HG03565 (cell line): Measurements from ENCODE around the gene DGKG.

ENCODE experiments used
- ATAC-seq: cut with Tn5 transposase; IDR thresholded peaks from one replicate; pipeline ENCODE4 v1.9.1; 2021; ENCODE audit warnings: mild to moderate bottlenecking, moderate library complexity; ENCODE audit not compliant: unreplicated experiment

Gene DGKG

GRCh38 chr3:186216900-186217819 is 144.9 kb downstream of the DGKG start:
- no peak for ATAC-seq

GRCh38 chr3:186214670-186215069 is 147.4 kb downstream of the DGKG start:
- ATAC-seq: no peak

- no peak for ATAC-seq
Measured at GRCh38 chr3:186213946-186214345, 148.1 kb downstream of the DGKG start.

GRCh38 chr3:186212611-186213010 is 149.4 kb downstream of the DGKG start:
- ATAC-seq: no peak

GRCh38 chr3:186210852-186211500 is 151.1 kb downstream of the DGKG start:
- no peak for ATAC-seq

- ATAC-seq: no peak
Measured at GRCh38 chr3:186209810-186210752, 152.0 kb downstream of the DGKG start.

GRCh38 chr3:186208296-186208989 is 153.6 kb downstream of the DGKG start:
- no peak for ATAC-seq

- no peak for ATAC-seq
Measured at GRCh38 chr3:186207515-186207914, 154.5 kb downstream of the DGKG start.

GRCh38 chr3:186200726-186201125 is 161.3 kb downstream of the DGKG start:
- ATAC-seq: no peak

- no peak for ATAC-seq
Measured at GRCh38 chr3:186198442-186198841, 163.6 kb downstream of the DGKG start.

- no peak for ATAC-seq
Measured at GRCh38 chr3:186194451-186194811, 167.6 kb downstream of the DGKG start.

GRCh38 chr3:186193534-186194450 is 168.2 kb downstream of the DGKG start:
- no peak for ATAC-seq

GRCh38 chr3:186192823-186193222 is 169.2 kb downstream of the DGKG start:
- ATAC-seq: no peak

GRCh38 chr3:186189492-186189891 is 172.5 kb downstream of the DGKG start:
- no peak for ATAC-seq

GRCh38 chr3:186187401-186188275 is 174.4 kb downstream of the DGKG start:
- ATAC-seq: no peak

GRCh38 chr3:186185194-186185787 is 176.7 kb downstream of the DGKG start:
- ATAC-seq: no peak

GRCh38 chr3:186184021-186184420 is 178.0 kb downstream of the DGKG start:
- ATAC-seq: no peak

GRCh38 chr3:186182850-186183249 is 179.2 kb downstream of the DGKG start:
- ATAC-seq: no peak
